ENCODE results near the gene APBA2.

Gene APBA2

DNA sequence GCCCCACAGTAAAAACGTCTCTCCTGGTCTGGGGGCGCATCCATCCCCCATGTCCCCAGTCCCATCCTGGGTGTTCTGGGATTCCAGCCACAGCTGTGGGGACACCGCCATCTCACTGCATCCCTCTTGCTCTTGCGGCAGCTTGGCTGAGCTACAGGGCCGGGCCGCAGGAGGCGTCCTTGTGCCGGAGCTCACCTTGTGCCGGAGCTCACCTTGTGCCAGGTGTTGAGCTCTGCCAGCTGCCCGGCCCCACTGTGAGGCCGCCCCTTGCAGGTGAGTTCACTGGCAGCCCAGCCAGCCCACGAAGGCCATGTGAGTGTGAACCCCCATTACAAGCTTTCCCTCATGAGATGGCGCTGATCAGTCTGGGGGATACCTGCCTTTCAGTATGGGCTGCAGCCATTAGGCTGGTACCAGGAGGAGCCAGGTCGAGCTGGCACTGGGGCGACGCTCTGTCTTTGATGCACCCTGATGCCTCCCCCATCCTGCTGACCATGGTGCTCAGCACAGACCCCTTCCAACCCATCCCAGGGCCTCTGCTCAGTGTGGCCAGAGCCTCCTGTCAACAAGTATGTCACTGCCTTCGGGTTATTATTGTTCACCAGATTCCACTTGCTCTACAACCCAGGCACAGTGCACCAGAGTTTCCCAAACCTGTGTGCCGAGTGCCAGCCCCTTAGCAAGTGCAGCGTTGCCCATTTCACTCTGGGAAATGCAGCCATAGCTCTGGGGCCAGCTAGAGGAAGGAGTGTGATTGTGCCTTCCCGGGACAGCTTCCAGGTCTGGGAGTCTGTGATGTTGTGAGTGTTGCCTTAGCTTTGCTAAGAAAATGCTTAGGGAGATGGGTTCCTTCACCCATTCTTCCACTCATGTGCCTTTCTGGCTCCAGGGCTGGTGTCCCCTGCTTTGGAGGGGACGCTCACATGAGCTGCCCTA lies 105.7 kb downstream of the APBA2 start:
- Mint-ChIP-seq H3K9me3 (peaks cover 3% of the 10 kb centered on the region), H3K4me1 (peaks cover 22% of the 10 kb centered on the region), H3K4me3 (no peak overlapping the region), H3K27me3 (ENCODE audit: low read depth) (peaks cover 4% of the 10 kb centered on the region), H3K27ac (no peak overlapping the region), H3K36me3 (ENCODE audit: low read depth) (peaks cover 7% of the 10 kb centered on the region)
- TF ChIP-seq, protein P1, sequence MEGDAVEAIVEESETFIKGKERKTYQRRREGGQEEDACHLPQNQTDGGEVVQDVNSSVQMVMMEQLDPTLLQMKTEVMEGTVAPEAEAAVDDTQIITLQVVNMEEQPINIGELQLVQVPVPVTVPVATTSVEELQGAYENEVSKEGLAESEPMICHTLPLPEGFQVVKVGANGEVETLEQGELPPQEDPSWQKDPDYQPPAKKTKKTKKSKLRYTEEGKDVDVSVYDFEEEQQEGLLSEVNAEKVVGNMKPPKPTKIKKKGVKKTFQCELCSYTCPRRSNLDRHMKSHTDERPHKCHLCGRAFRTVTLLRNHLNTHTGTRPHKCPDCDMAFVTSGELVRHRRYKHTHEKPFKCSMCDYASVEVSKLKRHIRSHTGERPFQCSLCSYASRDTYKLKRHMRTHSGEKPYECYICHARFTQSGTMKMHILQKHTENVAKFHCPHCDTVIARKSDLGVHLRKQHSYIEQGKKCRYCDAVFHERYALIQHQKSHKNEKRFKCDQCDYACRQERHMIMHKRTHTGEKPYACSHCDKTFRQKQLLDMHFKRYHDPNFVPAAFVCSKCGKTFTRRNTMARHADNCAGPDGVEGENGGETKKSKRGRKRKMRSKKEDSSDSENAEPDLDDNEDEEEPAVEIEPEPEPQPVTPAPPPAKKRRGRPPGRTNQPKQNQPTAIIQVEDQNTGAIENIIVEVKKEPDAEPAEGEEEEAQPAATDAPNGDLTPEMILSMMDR (IDR thresholded peaks at IDR 0.05; ENCODE audit: unreplicated experiment in 3 of 3) = no peak

DNA sequence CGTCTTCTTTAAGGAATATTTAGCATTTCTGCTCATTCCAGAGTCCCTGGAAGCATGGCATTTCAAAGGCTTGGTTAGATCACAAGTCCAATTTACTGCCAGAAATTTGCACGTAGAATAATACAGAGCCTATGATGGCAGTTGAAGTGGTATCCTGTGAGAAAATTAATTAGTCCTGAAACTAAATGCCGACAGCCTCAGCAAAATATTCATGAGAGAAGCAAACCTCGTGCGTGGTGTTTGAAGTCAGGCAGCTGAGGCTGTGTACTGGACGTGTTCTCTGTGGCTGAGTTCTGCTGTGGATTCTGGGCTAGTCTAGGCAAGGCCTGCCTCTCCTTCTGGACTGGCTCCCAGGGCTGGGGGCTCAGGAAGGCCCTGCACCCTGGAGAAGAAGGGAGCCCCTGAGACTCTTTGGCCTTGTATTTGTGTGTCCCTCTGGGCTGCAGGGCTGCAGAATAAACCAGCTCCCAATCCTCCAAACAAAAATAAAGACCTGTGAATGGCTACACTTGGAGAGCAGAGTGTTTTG lies 106.6 kb downstream of the APBA2 start:
- H3K4me3 Mint-ChIP-seq = no peak overlapping the region
- TF ChIP-seq, protein P1 (IDR thresholded peaks at IDR 0.05; ENCODE audit: unreplicated experiment in 3 of 3) = no peak
- H3K36me3 Mint-ChIP-seq (ENCODE audit: low read depth) = peaks cover 9% of the 10 kb centered on the region
- H3K27ac Mint-ChIP-seq = peak overlapping the region in 2 of 3 experiments; percentile 16 to 51
- H3K4me1 Mint-ChIP-seq = peaks cover 22% of the 10 kb centered on the region
- H3K9me3 Mint-ChIP-seq = no peaks in the 10 kb centered on the region
- peaks cover 4% of the 10 kb centered on the region for H3K27me3 Mint-ChIP-seq (ENCODE audit: low read depth)

DNA sequence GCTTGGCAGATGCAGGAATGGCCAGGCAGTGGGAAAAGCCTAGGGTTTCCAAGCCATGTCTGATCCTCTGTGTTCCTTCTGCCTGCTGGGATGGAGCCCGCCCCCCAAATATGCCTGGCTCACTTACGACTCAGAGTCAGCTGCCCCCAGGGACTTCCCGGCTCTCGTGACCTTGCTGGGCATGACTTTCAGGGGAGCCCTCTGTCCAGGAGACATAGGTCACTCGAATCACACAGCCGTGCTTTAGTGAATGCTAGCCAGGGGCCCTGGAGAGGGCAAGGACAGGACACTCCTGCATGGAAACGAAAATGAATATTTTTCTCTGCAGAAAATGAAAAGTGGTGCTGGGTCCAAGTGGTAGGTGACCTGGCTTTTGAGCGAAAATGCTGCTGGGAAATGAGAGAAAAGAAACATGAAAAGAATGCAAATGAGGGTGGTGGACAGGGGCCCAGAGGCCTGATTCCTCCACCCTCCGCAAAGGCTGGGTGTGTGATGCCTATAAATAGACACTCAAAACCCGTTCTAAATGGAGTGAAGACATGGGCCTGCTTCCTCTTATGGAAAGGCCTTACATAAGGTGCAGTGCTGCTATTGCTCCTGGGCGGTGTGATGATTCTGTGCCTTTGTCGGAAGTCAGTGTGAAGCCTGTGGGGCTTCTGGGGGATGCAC lies 107.4 kb downstream of the APBA2 start:
- Mint-ChIP-seq H3K36me3 (ENCODE audit: low read depth) (peaks cover 10% of the 10 kb centered on the region), H3K4me1 (peaks cover 22% of the 10 kb centered on the region), H3K27me3 (ENCODE audit: low read depth) (peaks cover 4% of the 10 kb centered on the region), H3K4me3 (no peak overlapping the region), H3K27ac (peak overlapping the region; percentile 16 to 88 (median 51)), H3K9me3 (no peaks in the 10 kb centered on the region)
- TF ChIP-seq, protein P1 (IDR thresholded peaks at IDR 0.05; ENCODE audit: unreplicated experiment in 3 of 3) = no peak

DNA sequence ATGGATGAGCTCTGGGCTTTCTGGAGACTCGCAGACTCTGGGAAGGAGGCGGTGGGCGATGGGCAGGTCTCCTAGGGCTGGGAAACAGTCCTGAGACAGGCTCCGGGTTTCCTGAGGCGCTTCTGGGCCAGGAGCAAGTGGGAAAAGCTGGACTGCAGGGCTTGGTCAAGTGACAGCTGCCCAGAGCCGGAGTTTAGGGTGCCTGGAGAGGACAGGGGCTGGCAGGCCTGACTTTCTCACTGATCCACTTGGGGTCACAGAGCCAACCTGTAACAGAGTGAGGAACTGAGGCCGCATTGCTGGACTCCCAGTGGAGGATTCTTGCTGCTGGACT lies 107.9 kb downstream of the APBA2 start:
- H3K9me3 Mint-ChIP-seq = peaks cover 3% of the 10 kb centered on the region
- no peak overlapping the region for H3K4me3 Mint-ChIP-seq

DNA sequence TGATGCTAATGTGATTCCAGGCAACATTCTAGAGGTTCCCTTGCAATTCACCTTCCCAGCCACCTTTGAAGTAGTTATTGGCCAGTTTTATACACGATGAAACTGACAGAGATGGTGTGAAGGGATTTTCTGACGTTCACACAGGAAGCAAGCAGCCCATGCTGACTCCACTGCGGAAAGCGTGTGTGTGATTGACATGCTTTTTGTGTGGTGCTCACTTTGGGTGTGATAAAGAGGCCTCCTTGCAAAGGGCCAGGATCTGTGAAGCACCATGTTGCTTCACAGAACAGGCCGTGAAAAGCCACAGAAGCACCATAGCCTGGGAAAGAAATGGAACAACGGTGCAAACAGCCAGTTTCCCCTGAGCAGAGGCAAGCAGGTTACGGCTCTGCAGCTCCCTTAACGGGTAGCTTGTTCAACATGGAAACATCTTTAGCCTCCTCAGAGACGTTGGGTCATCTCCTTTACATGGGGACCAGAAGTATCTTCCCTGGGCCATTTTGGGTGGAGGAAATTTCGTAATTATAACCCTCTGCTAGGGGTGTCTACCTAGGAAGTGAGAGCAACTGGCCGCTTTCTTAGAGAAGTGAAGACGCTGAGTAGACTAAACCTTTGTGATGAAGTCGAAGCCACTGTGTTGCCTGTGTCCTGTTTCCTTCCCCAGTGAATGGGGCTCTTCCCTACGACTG lies 108.5 kb downstream of the APBA2 start:
- Mint-ChIP-seq H3K27ac (no peak overlapping the region), H3K36me3 (ENCODE audit: low read depth) (peaks cover 14% of the 10 kb centered on the region), H3K27me3 (ENCODE audit: low read depth) (peaks cover 4% of the 10 kb centered on the region), H3K4me1 (peaks cover 21% of the 10 kb centered on the region), H3K4me3 (no peak overlapping the region), H3K9me3 (peaks cover 3% of the 10 kb centered on the region)
- TF ChIP-seq, protein P1 (IDR thresholded peaks at IDR 0.05; ENCODE audit: unreplicated experiment in 3 of 3) = no peak

More for the DNA sequence above, 107.9 kb downstream of the APBA2 start:
- Mint-ChIP-seq H3K4me1 (peaks cover 22% of the 10 kb centered on the region), H3K27me3 (ENCODE audit: low read depth) (peaks cover 4% of the 10 kb centered on the region), H3K36me3 (ENCODE audit: low read depth) (peaks cover 14% of the 10 kb centered on the region), H3K27ac (peak overlapping the region in 1 of 3 experiments; percentile 51)
- TF ChIP-seq, protein P1 (IDR thresholded peaks at IDR 0.05; ENCODE audit: unreplicated experiment in 3 of 3) = no peak
